ENCODE data around the gene TTF1.
"Not testable (repeated sequence)": the region's sequence is repeated elsewhere in the genome, so short reads cannot be mapped to it uniquely, and the experiment has no call there.

TTF1 gene

DNA sequence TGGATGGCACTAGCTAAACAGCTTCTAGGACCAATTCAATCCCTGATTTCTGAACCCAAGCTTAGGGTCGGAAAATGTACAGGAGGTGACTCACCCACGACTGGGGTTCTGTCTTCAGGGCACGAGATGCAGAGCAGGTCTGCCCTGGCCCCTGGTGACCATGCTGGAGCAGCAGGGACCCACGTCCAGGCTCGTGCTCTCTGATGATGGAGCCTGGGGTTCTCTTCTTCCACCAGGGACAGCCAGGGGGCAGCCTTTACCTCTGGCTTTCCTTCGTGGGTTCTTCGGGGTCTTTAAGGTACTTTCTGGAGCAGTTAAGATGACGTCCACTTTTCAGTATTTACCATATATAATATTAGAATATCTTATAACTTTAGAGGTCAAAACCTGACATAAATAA lies 5.4 kb upstream of the TTF1 start:
- DNase-seq: no peak

GRCh38 chr9:132411091-132411508 lies 4.5 kb upstream of the TTF1 start:
- peak; percentile 70 for DNase-seq

DNA sequence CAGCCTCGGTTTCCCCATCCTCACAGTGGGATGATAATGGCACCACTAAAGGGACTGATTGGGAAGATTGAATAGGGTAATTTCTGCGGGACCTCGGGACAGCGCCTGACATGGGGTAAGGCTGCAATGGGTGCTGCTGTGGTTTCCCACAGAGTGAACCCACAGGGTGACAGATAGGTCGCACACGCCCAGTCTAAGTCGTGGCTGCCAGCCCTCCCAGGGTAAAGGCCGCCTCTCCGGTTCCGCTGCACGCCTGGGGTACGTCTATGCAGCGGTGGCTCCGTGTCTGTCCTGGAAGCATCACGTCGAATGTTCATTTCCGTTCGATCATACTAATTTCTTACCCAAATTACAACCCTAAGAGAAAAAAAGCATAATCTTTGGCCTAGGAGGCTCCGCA lies 4.0 kb upstream of the TTF1 start:
- no peak for DNase-seq

GRCh38 chr9:132409828-132410528 lies 3.3 kb upstream of the TTF1 start, which contains the start of gene CFAP77:
CFAP77 (plus strand) TSS chr9:132410211; CDS start chr9:132410272, 61 bp downstream.
- DNase-seq: peak; percentile 45

GRCh38 chr9:132408521-132408920 lies 1.9 kb upstream of the TTF1 start:
- no peak for DNase-seq

- DNase-seq: no peak
These were observed 556 bp upstream of the TTF1 start for GRCh38 chr9:132407196-132407595.

DNA sequence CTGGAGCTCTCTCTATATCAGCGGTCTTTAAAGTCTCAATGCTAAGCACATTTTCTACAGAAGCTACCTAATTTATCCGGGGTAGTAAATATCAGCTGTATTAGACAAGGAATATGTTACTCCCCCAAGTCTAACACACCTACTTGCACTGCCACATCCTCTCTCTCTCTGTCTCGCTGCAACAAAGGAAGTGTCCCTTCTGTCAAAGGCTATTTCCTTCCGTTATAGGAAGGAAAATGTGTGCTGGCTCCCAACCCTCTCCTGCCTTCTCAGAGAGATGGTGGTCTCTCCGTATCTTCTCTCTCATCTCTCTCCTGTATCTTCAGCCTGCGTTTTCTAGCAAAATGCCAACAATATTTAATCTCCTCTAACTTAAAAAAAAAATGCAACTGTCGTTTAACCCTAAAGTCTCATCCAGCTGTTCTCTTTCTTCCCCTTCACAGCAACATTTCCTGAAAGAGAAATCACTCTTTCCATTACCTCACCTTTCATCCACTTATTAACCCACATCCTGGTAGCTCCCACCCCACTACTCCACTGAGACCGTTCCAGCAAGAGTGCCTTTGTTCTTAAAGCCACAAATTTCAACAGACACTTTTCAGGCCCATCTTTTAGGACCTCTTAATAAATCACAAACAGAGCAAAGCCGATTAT lies 2.3 kb downstream of the TTF1 start:
- no peak for DNase-seq

- no peak for DNase-seq
These were observed 4.8 kb downstream of the TTF1 start for GRCh38 chr9:132401824-132402223.

- no peak for DNase-seq
These were observed 11.1 kb downstream of the TTF1 start for GRCh38 chr9:132395560-132395959.

- DNase-seq: no peak
These were observed 15.2 kb downstream of the TTF1 start for GRCh38 chr9:132391449-132391848.

- DNase-seq: no peak
These were observed 15.7 kb downstream of the TTF1 start for GRCh38 chr9:132390966-132391365.

DNA sequence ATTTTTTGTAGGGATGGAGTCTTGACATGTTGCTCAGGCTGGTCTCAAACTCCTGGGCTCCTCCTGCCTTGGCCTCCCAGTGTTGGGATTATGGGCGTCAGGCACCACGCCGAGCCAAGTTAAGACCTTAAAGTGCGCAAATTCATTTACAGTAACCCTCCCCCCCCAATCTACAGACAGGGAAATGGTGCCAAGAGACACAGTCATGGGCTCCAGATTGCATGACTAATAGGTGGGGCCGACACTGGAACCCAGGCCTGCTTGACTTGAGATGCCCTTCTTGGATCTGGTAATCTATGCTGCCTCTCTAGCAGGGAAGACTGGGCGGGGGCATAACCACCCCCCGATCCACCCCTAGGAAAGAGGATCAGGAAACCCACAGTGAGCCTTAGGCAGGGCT lies 19.5 kb downstream of the TTF1 start:
- no peak for DNase-seq

DNA sequence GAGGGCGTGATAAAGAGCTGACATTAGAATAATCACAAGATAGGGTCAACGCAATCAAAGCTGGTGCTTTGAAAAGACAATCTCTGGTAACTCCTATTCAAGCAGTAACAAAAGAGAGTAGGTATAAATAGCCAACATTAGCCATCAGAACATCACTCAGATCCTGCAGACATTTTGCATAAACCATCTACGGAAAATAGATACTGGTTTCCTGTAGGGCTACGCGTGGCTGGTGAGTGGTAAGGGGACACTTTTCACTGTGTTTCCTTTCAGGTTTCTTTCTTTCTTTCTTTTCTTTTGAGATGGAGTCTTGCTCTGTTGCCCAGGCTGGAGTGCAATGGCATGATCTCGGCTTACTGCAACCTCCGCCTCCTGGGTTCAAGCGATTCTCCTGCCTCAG lies 22.3 kb downstream of the TTF1 start:
- DNase-seq: no peak

- DNase-seq: no peak
These were observed 23.2 kb downstream of the TTF1 start for GRCh38 chr9:132383462-132383883.

- DNase-seq: no peak
These were observed 24.6 kb downstream of the TTF1 start for GRCh38 chr9:132381966-132382541.

DNA sequence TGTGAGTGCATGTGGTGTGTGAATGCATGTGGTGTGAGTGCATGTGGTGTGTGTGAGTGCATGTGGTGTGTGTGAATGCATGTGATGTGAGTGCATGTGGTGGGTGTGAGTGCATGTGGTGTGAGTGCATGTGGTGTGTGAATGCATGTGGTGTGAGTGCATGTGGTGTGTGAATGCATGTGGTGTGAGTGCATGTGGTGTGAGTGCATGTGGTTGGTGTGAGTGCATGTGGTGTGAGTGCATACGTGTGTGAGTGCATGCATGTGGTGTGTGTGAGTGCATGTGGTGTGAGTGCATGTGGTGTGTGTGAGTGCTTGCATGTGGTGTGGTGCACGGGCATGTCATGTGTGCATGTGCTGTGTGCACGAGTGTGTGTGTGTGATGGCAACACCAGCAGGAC lies 28.2 kb downstream of the TTF1 start:
- not testable (repeated sequence) for DNase-seq

DNA sequence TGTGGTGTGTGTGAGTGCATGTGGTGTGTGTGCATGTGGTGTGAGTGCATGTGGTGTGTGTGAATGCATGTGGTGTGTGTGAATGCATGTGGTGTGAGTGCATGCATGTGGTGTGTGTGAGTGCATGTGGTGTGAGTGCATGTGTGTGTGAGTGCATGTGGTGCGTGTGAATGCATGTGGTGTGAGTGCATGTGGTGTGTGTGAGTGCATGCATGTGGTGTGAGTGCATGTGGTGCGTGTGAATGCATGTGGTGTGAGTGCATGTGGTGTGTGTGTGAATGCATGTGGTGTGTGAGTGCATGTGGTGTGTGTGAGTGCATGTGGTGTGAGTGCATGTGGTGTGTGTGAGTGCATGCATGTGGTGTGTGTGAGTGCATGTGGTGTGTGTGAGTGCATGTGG lies 28.9 kb downstream of the TTF1 start:
- not testable (repeated sequence) for DNase-seq

DNA sequence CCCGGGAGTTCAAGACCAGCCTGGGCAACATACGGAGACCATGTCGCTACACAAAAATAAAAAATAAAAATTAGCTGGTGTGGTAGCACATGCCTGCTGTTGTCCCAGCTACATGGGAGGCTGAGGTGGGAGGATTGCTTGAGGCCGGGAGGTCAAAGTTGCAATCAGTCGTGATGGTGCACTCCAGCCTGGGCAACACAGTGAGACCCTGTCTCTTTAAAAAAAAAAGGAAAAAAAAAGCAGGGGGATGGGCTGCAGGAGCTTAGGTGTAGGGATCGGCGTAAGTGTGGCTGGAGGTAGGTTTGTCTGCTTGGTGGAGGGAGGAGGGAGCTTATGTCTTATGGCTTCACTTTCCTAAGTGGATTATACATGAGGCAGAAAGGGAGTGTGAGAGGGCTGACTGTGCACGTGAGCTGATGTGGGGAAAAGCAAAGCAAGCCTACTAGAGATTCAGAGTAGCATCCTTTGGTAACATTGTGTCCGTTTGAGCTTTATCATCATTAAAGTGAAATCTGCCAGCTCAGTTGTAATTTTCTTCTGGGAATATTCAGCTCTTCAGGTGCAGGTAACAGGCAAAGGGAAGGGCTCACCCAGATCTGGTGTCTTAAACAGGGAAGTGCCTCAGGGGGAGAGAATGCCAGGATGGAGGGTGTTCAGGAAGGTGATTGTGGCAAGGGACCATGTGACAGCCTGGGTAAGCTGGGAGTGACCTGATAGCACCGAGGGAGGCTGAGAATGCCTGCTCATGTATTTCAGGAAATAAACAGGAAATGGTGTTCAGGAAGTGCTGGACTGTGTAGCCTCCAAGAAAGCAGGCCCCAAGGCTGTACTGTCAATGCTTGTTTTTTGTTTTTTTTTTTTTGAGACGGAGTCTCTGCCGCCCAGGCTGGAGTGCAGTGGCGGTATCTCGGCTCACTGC lies 34.2 kb downstream of the TTF1 start:
- DNase-seq: no peak

DNA sequence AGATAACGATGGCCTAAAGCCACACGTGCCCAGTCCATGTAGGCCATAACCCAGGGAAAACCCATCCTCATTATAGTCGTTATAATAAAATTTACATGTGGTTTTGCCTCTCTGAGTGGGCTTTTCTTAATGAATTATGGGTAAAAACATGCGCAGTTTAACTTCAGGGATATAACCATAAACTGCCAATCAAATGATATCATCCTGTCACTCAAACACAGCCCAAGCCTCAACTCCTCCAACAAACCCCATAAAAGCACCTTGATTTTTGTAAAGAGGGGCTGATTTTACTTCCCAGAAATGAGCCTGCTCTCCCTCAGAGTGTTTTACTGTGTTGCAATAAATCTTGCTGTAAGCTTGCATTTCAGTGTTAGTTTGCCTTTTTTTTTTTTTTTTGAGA lies 36.0 kb downstream of the TTF1 start:
- DNase-seq: no peak

DNA sequence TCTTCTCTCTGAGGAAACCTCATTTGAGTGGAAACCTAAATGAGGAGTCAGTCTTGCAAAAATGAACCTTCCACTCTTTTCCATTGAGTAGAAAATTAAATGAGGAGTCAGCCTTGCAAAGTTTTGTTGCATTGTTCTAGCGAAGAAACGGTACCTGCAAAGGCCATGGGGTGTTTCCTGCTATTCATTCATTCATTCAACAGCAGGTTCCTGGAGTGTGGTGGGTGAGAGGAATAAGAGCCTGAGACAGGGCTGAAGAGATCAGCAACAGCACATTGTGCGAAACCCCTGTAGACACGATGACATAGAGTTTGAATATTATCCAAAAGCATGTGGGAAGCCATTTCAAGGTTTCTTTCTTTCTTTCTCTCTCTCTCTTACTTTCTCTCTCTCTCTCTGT lies 37.2 kb downstream of the TTF1 start:
- DNase-seq: no peak

DNA sequence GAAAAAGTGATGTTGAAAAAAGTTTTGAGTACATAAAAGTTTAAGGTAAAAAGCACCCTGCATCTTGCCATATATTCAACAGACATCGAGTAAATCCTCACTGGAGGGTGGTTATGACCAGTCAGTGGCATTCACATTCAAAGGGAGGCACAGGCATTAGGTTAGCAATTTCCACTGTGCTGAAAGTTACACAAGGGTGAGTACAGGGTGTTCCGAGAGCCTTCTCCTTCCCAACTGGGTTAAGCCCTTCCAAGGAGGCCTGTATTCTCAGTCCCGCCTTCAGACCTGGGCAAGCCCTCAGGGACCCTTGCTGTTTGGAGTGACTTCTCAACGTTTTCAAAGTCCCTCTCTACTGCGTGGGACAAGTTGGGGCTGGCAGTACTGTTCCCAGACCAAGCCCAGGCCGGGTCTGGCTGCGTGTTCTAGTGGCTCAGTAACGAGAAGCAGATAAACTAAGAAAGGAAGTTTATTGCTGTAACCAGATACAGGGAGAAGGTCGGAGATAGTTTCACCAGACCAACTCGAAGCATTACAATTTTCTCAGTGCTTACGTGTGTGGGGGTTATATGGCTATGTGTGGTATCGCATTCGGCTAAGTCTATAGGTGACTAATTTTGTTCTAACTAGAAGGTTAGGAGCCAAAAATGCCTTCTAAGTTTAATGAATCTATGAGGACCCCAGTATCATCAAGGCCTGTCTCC lies 38.9 kb downstream of the TTF1 start:
- no peak for DNase-seq

- DNase-seq: no peak
These were observed 40.2 kb downstream of the TTF1 start for GRCh38 chr9:132366481-132366880.

GRCh38 chr9:132365986-132366385 lies 40.7 kb downstream of the TTF1 start:
- no peak for DNase-seq

All from activated CD4-positive, alpha-beta T cell treated with anti-CD3 and anti-CD28 coated beads, Interleukin-2, amount 50 U/mL, for 1 hour (primary cell).